Type B pancreatic cell (in vitro differentiated cells): ENCODE data around the gene ATP2B1. TPM values are rescaled to one million over a fixed set of nuclear protein-coding genes. Genes with fewer than 3 reads are reported as not detected.

Source experiments
- DNase-seq: peaks from one replicate; pipeline ENCODE4 v3.0.0; 2021; ENCODE audit warnings: mixed read lengths; ENCODE audit not compliant: unreplicated experiment; ENCODE audit errors: extremely low spot score
- H3K27ac Mint-ChIP-seq: 2 replicates; pipeline ENCODE4 v1.8.0; 2021; ENCODE audit warnings: mild to moderate bottlenecking, mixed read lengths
- H3K27me3 Mint-ChIP-seq: 2 replicates; pipeline ENCODE4 v1.8.0; 2021; ENCODE audit warnings: mixed read lengths
- H3K36me3 Mint-ChIP-seq: 2 replicates; pipeline ENCODE4 v1.8.0; 2021; ENCODE audit warnings: mixed read lengths
- H3K4me1 Mint-ChIP-seq: one replicate; pipeline ENCODE4 v1.8.0; 2021; ENCODE audit warnings: mixed read lengths; ENCODE audit not compliant: unreplicated experiment
- H3K4me3 Mint-ChIP-seq: 2 replicates; pipeline ENCODE4 v1.8.0; 2021; ENCODE audit warnings: mild to moderate bottlenecking, mixed read lengths
- H3K9me3 Mint-ChIP-seq: 2 replicates; pipeline ENCODE4 v1.8.0; 2021; ENCODE audit warnings: mixed read lengths
- total RNA-seq: library from RNA; stranded (reverse); gene quantifications from 2 replicates; pipeline ENCODE4 v1.2.1, GENCODE V29; 2021; ENCODE audit warnings: low replicate concordance
- TF ChIP-seq, protein P1 (sequence below): fragments of 200-600 bp; sonication (generic); conservative IDR thresholded peaks from 2 replicates; pipeline ENCODE4 v1.5.0; 2021; ENCODE audit warnings: antibody characterized with exemption, mild to moderate bottlenecking

The ATP2B1 gene
- total RNA-seq, 1 donor from 2014 or later, result 95.2 TPM

DNA sequence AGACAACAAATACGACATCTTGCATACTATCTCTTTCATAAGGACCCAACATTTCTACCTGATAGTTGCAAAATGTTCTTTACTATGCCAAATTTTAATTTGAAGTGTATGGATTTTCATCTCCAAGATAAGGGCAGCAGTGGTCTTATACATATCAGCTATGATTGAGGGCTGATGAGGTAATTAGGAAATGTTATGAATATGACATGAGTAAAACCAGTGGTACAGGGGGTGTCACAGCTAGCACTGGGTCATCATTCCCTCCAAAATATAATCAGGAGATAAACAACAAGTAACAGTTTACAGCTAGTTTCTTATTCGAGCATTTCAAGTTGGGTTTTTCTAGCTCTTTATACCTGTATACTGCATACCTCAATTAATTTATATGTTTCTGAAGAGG lies 35.0 kb downstream of the ATP2B1 start:
- TF ChIP-seq, protein P1, sequence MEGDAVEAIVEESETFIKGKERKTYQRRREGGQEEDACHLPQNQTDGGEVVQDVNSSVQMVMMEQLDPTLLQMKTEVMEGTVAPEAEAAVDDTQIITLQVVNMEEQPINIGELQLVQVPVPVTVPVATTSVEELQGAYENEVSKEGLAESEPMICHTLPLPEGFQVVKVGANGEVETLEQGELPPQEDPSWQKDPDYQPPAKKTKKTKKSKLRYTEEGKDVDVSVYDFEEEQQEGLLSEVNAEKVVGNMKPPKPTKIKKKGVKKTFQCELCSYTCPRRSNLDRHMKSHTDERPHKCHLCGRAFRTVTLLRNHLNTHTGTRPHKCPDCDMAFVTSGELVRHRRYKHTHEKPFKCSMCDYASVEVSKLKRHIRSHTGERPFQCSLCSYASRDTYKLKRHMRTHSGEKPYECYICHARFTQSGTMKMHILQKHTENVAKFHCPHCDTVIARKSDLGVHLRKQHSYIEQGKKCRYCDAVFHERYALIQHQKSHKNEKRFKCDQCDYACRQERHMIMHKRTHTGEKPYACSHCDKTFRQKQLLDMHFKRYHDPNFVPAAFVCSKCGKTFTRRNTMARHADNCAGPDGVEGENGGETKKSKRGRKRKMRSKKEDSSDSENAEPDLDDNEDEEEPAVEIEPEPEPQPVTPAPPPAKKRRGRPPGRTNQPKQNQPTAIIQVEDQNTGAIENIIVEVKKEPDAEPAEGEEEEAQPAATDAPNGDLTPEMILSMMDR, result no peak
- H3K9me3 Mint-ChIP-seq, result peaks cover 9% of the 10 kb centered on the region
- no peaks in the 10 kb centered on the region for H3K27me3 Mint-ChIP-seq
- peaks cover 28% of the 10 kb centered on the region for H3K4me1 Mint-ChIP-seq
- peaks cover 19% of the 10 kb centered on the region for H3K36me3 Mint-ChIP-seq
- no peak overlapping the region for H3K27ac Mint-ChIP-seq
- DNase-seq, result no peak
- H3K4me3 Mint-ChIP-seq, result no peak overlapping the region

DNA sequence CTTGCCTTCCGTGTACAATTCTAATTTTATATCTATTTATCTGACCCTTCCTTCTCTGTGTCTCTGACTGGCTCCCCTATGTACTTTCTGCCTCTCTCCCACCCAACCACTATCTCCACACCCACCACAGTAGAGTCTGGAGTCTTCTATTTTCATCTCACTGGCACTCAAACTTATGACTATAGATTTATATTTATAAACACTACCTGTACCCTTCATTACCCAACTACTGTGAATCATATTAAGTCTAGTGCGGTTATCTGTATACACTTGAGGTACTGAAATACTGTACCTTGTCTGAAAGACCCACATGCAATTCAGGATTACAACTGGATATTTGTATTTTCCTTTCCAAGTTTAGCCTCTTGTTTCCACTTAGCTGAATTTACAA lies 36.1 kb downstream of the ATP2B1 start:
- Mint-ChIP-seq H3K27ac (no peak overlapping the region), H3K36me3 (peaks cover 16% of the 10 kb centered on the region), H3K9me3 (peaks cover 10% of the 10 kb centered on the region), H3K27me3 (no peaks in the 10 kb centered on the region), H3K4me1 (peaks cover 23% of the 10 kb centered on the region), H3K4me3 (no peak overlapping the region)
- TF ChIP-seq, protein P1, result no peak
- DNase-seq, result no peak

DNA sequence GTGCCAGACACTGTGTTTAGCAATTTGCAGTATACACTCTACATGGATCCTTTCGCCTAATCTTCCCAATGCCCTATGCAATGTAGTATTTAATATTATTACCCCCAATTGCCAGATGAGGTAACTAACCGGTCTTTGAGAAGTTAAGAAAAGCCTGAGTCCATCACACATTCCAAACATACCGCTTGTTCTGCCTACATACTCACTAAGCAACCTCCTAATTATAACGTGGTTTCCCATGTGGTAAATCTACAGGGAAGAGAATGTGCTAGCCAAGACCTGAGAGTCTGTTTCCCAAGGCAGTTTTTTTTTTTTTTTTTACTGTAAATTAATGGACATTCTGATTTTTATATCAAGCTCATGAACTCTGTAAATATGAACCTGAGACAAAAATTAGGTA lies 37.2 kb downstream of the ATP2B1 start:
- H3K4me1 Mint-ChIP-seq, result peaks cover 18% of the 10 kb centered on the region

DNA sequence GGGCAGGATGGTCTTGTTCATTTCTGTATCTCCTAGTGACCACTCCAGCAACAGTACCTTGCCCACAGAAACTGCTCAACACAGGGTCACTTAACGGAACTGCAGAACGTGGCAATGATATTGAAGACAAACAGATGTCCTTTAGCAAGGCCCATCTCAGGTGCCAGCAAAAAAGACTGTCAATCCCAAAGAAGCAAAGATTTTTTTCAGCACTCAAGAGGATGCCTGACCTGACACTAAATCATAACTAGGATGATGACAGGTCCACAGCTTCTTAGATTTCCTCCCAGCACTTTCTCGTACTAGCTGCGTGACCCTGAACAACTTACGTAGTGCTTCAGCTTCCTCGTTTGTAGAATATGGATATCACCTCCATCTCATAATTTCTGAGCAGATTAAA lies 39.4 kb downstream of the ATP2B1 start:
- peaks cover 19% of the 10 kb centered on the region for H3K4me1 Mint-ChIP-seq
- DNase-seq, result no peak
- TF ChIP-seq, protein P1, result no peak
- H3K4me3 Mint-ChIP-seq, result no peak overlapping the region
- H3K9me3 Mint-ChIP-seq, result peaks cover 20% of the 10 kb centered on the region
- H3K27me3 Mint-ChIP-seq, result no peaks in the 10 kb centered on the region
- H3K27ac Mint-ChIP-seq, result no peak overlapping the region
- peaks cover 26% of the 10 kb centered on the region for H3K36me3 Mint-ChIP-seq

More for the DNA sequence above, 37.2 kb downstream of the ATP2B1 start:
- no peak overlapping the region for H3K27ac Mint-ChIP-seq
- H3K36me3 Mint-ChIP-seq, result peaks cover 22% of the 10 kb centered on the region
- TF ChIP-seq, protein P1, result no peak
- H3K9me3 Mint-ChIP-seq, result peaks cover 17% of the 10 kb centered on the region
- no peaks in the 10 kb centered on the region for H3K27me3 Mint-ChIP-seq
- DNase-seq, result no peak
- no peak overlapping the region for H3K4me3 Mint-ChIP-seq

DNA sequence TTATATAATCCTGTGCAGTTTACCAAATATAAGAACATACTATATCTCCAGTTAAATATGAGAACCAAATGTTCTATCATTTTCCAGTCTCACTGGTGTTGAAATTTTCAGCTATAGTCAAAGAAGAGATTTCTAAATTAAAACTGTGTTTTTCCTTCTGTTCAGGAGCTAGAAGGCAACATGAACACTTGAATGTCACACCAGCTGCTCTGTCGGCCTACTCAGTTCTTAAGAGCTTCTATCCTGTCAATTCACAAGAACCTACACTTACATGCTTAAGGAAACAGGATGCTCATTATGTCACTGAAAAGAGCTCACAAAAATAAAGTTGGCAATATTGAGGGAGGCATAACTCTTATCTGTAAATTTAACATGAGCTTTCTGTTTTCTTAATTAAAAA lies 43.1 kb downstream of the ATP2B1 start:
- no peak overlapping the region for H3K27ac Mint-ChIP-seq
- DNase-seq, result no peak
- H3K9me3 Mint-ChIP-seq, result peaks cover 16% of the 10 kb centered on the region
- peaks cover 24% of the 10 kb centered on the region for H3K4me1 Mint-ChIP-seq
- H3K36me3 Mint-ChIP-seq, result peaks cover 22% of the 10 kb centered on the region
- no peak overlapping the region for H3K4me3 Mint-ChIP-seq
- H3K27me3 Mint-ChIP-seq, result no peaks in the 10 kb centered on the region
- TF ChIP-seq, protein P1, result no peak

DNA sequence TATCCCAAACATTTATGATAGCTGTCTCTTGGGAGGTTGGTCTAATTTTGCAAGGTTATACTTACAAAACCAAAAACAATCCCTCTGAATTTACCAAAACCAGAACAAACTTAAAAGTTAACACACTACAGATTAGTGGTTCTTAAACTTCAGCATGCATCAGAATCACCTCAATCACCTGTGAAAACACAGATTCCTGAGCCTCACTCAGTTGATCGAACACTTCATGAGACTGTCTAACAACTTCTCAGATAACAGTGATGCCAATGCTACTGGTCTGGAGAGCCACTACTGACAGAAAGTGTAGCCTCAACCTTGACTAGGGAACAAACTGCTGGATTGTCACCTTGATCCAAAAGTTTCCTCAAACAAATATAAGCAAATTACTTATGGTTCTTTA lies 44.2 kb downstream of the ATP2B1 start:
- TF ChIP-seq, protein P1, result no peak
- Mint-ChIP-seq H3K27me3 (no peaks in the 10 kb centered on the region), H3K27ac (no peak overlapping the region), H3K36me3 (peaks cover 22% of the 10 kb centered on the region), H3K4me1 (peaks cover 24% of the 10 kb centered on the region), H3K4me3 (no peak overlapping the region), H3K9me3 (peaks cover 16% of the 10 kb centered on the region)
- no peak for DNase-seq
